NOMO-1 (cell line): ENCODE measurements around the gene SLC15A5.

Experiments used
- DNase-seq, 2 experiments: peaks; one replicate each; lab custom pipeline; 2025; ENCODE audit not compliant: unreplicated experiment in 2 of 2; lab: John Stamatoyannopoulos, UW

Gene SLC15A5, protein sequence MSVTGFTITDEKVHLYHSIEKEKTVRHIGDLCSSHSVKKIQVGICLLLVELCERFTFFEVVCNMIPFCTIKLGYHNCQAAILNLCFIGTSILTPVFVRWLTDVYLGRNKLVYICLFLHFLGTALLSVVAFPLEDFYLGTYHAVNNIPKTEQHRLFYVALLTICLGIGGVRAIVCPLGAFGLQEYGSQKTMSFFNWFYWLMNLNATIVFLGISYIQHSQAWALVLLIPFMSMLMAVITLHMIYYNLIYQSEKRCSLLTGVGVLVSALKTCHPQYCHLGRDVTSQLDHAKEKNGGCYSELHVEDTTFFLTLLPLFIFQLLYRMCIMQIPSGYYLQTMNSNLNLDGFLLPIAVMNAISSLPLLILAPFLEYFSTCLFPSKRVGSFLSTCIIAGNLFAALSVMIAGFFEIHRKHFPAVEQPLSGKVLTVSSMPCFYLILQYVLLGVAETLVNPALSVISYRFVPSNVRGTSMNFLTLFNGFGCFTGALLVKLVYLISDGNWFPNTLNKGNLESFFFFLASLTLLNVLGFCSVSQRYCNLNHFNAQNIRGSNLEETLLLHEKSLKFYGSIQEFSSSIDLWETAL

GRCh38 chr12:16277585-16277984, at the start of gene SLC15A5:
Gene SLC15A5 (minus strand): TSS chr12:16277685. CDS start chr12:16277685, 0 bp downstream.
- DNase-seq: no peak

GRCh38 chr12:16325426-16325825, 47.9 kb upstream of the SLC15A5 start:
- DNase-seq: no peak

DNA sequence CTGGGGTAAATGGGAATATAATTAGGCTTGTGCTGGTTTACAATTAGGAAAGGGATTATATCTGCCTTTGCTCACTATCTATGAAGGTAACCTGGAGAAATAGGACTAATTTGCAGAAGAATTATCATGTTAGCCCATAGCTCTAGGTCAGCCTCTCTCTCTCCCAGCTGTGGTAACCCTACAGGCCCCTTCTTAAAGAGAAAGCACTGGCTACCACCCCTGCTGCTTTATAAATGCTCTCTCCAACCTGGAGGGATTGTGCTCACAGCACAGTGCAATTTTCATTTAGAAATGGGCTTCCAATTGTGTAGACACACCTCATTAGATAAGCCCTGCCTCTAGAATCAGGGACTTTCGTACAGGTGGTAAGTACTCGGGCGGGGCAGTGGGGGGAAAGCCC, 47.3 kb upstream of the SLC15A5 start:
- no peak for DNase-seq

GRCh38 chr12:16324272-16324671, 46.8 kb upstream of the SLC15A5 start:
- no peak for DNase-seq

GRCh38 chr12:16323638-16324037, 46.2 kb upstream of the SLC15A5 start:
- DNase-seq: no peak

GRCh38 chr12:16323010-16323409, 45.5 kb upstream of the SLC15A5 start:
- DNase-seq: no peak

DNA sequence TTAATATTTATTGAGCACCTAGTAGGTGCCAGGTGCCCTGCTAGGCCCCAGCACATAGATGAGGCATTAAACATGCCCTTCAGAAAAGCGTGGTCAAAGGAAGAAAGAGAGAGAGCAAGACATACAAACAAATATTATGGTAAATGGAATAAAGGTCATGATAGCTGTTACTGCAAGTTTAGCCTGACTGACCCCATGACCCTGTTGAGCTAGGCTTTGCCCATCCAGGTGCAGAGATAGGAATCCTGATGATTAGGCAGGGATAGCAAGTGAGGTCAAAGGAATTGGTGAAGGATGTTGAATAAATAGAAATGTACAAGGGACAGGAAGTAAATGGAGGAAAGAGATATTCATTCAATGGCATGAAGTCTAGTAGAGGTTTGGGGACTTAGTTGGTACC, 33.4 kb upstream of the SLC15A5 start:
- no peak for DNase-seq

- DNase-seq: peak in 1 of 2 experiments; percentile 35
Observed at GRCh38 chr12:16307856-16308475, 30.5 kb upstream of the SLC15A5 start.

GRCh38 chr12:16303939-16304338, 26.5 kb upstream of the SLC15A5 start:
- no peak for DNase-seq

- no peak for DNase-seq
Observed at GRCh38 chr12:16300736-16301135, 23.3 kb upstream of the SLC15A5 start.

GRCh38 chr12:16300122-16300521, 22.6 kb upstream of the SLC15A5 start:
- DNase-seq: no peak

- DNase-seq: no peak
Observed at GRCh38 chr12:16299403-16299802, 21.9 kb upstream of the SLC15A5 start.

GRCh38 chr12:16297521-16297920, 20.0 kb upstream of the SLC15A5 start:
- no peak for DNase-seq

DNA sequence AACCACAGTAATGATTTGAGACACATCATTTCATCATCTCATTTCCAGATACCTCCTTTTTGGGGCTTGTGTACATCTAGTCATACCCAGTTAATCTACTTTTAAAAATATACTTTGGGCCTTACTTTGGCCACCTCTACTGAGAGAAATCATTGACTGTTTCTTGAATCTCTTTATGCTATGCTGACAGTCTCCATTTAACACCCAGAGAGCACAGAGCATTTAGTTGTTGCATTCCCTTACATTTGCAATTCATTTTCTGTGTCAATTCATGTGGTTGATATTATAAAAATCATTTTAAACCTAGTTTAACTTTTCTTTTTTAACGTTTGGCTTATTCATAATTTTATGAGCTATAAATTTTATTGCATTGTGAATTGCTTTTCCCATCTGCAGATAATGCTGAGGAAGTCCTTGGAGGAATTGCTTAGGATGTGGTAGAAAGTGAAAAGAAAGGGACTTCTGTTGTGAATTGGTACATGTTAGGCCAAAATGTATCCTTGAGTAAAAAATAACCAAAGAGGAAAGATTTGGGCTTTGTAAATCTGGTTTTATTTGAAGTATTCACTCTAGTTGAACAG, 17.0 kb upstream of the SLC15A5 start:
- no peak for DNase-seq

- DNase-seq: no peak
Observed at GRCh38 chr12:16291032-16291431, 13.5 kb upstream of the SLC15A5 start.

GRCh38 chr12:16285586-16285985, 8.1 kb upstream of the SLC15A5 start:
- no peak for DNase-seq

GRCh38 chr12:16282978-16283377, 5.5 kb upstream of the SLC15A5 start:
- DNase-seq: no peak

- DNase-seq: no peak
Observed at GRCh38 chr12:16282081-16282480, 4.6 kb upstream of the SLC15A5 start.

DNA sequence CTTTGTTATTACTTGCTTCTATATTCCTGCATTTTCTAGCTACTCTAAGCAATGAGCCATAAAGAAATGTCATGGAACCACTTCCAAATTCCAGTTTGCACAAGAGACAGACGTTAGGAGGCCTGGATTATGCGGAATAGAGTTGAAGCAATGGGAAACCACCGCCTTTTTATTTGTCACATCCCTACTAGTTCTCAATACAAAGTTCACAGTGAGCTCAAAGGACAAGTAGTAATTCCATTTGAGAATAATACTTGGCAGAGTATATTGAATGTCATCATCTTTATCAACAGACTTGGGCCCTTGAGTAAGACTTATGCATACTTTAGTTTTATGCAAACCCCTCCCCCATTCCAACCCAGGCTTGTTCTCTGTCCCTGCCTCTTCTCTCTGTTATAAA, 3.7 kb upstream of the SLC15A5 start:
- DNase-seq: no peak

GRCh38 chr12:16272222-16272621, 5.3 kb downstream of the SLC15A5 start:
- no peak for DNase-seq

- DNase-seq: no peak
Observed at GRCh38 chr12:16271062-16271461, 6.4 kb downstream of the SLC15A5 start.

DNA sequence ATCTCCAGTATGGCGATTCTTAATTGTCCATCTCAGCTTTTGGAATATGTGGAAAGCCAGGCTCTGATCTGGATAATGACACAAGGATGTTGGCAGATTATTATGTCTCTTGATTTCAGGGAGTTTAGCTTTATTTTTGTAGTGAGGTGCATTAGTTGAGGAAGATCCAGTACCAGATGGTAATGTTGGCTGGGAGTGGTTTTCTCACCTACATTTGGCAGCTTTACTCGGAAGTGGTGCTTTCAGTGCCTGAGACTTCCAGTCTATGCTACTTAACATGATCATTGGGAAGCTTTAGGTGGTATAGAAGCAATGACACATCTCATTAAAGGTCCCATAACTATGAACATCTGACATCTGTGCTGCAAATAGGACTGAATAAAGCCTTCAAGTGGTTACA, 7.5 kb downstream of the SLC15A5 start:
- no peak for DNase-seq
